Measurements from ENCODE around the gene TMEM176A.

Gene TMEM176A

DNA sequence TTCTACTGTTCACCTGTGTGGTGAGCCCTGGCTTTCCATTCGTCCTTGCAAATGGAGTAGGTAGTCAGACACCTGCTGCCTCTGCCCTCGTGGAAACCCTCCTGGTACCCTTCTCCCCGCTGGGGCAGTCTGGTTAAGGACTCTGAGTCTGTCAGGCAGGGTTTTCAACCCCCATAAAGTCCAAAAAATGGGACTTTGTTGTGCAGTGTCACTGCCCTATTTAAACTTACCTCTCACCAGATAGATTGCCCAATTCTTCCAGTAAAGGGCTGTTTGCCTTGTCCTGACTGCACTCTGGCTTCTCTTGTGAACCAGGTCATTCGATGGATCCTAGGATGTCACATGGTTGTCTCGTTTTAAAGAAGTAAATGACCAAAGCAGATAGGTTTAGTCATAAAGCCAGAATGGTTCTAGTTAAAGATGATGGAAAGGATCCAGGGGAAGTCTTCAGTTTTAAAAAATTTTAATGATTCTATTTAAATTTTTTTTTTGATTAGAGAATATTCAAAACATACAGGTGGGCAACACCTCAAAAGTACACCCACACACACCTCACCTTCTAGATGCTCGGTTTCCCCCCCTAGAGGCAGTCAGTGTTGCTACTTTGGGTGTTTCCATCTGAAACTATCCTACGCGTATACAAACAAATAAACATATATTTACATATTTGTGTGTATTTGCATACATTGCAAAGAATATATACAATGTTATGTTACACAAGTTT, 22.4 kb upstream of the TMEM176A start:
- H3K27ac ChIP-seq, result no peak overlapping the region
- DNase-seq, result no peak
- TF ChIP-seq CTCF (IDR thresholded peaks at IDR 0.05; ENCODE audit: low read depth, low read length), result no peak
- no peak overlapping the region for H3K4me3 ChIP-seq (ENCODE audit: low read depth, low read length)
- no peaks in the 10 kb centered on the region for H3K27me3 ChIP-seq (ENCODE audit: insufficient read depth, low read depth, severe bottlenecking)
- no peaks in the 10 kb centered on the region for H3K9me3 ChIP-seq (ENCODE audit: severe bottlenecking)
- H3K36me3 ChIP-seq, result no peaks in the 10 kb centered on the region

- Histone ChIP-seq H3K27ac (no peak overlapping the region), H3K36me3 (no peaks in the 10 kb centered on the region), H3K4me3 (ENCODE audit: low read depth, low read length) (no peak overlapping the region), H3K9me3 (ENCODE audit: severe bottlenecking) (no peaks in the 10 kb centered on the region), H3K27me3 (ENCODE audit: insufficient read depth, low read depth, severe bottlenecking) (no peaks in the 10 kb centered on the region)
- TF ChIP-seq CTCF (IDR thresholded peaks at IDR 0.05; ENCODE audit: low read depth, low read length), result peak; percentile 75
- peak; percentile 87 for DNase-seq
Measured at GRCh38 chr7:150778738-150779301, 21.7 kb upstream of the TMEM176A start.

DNA sequence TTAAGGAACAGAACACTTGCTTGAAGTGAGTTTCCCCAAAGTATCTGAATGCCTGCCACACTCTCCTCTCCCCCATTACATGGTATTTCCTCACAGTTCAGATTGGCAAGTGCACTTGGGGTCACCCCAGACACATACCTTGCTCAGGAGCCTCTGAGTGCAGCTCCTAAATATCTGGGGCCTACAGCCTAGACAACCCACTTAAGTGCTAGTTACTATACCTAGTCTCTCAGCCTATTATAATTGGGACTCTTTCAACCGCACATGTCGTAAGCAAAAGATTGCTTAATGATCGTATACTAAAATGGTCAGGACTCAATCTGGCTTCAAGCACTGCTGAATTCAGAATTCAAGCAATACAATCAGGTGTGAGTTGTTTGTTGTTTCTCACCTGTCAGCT, 20.3 kb upstream of the TMEM176A start:
- Histone ChIP-seq H3K27me3 (ENCODE audit: insufficient read depth, low read depth, severe bottlenecking) (no peaks in the 10 kb centered on the region), H3K9me3 (ENCODE audit: severe bottlenecking) (no peaks in the 10 kb centered on the region), H3K27ac (no peak overlapping the region), H3K4me3 (ENCODE audit: low read depth, low read length) (no peak overlapping the region), H3K36me3 (no peaks in the 10 kb centered on the region)
- no peak for TF ChIP-seq CTCF (IDR thresholded peaks at IDR 0.05; ENCODE audit: low read depth, low read length)
- DNase-seq, result no peak

DNA sequence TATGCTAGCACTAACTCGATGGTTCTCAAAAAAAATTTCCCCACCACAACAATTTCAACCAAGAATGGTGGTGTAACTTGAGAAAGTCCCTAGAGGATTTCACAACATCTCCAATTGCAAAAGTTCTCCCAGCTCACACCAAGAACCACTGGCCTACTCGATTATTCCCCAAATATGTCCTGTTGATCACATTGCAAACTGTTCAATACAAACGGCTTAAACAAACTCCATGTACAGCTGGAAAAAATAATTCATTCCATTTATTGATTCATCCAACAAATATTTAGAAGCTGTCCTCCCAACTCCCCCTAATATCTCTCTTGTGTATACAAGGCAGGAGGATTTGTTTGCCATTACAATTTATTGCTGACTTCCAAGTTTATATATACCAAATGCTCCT, 19.5 kb upstream of the TMEM176A start:
- no peaks in the 10 kb centered on the region for H3K27me3 ChIP-seq (ENCODE audit: insufficient read depth, low read depth, severe bottlenecking)
- no peak overlapping the region for H3K27ac ChIP-seq
- H3K4me3 ChIP-seq (ENCODE audit: low read depth, low read length), result no peak overlapping the region
- H3K36me3 ChIP-seq, result no peaks in the 10 kb centered on the region
- no peak for DNase-seq
- H3K9me3 ChIP-seq (ENCODE audit: severe bottlenecking), result no peaks in the 10 kb centered on the region
- TF ChIP-seq CTCF (IDR thresholded peaks at IDR 0.05; ENCODE audit: low read depth, low read length), result no peak

DNA sequence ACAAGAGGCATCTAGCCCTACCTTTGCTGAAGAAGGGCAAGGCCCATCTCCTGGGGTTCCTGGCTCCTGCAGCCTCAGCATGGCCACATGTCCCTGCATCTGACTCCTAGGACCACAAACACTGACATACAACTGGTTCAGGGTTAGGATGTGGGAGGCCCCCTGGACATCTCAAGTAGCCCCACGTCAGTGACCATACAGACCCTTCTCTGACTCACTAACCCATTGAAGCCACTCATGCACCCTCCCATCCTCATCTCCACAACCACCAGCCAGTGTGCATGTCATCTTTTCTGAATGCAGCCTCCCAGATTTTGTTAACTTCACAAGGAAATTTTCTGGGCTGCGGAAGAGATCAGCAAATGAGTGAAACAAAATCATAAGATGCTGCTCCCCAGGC, 18.6 kb upstream of the TMEM176A start:
- no peak for DNase-seq
- TF ChIP-seq CTCF (IDR thresholded peaks at IDR 0.05; ENCODE audit: low read depth, low read length), result no peak
- no peaks in the 10 kb centered on the region for H3K9me3 ChIP-seq (ENCODE audit: severe bottlenecking)
- no peak overlapping the region for H3K4me3 ChIP-seq (ENCODE audit: low read depth, low read length)
- no peaks in the 10 kb centered on the region for H3K36me3 ChIP-seq
- no peak overlapping the region for H3K27ac ChIP-seq
- no peaks in the 10 kb centered on the region for H3K27me3 ChIP-seq (ENCODE audit: insufficient read depth, low read depth, severe bottlenecking)
